ENCODE results near the gene ZNF76. TPM values are rescaled to one million over a fixed set of nuclear protein-coding genes. Genes with fewer than 3 reads are reported as not detected.
"Not testable (repeated sequence)": the region's sequence is repeated elsewhere in the genome, so short reads cannot be mapped to it uniquely, and the experiment has no call there.

ZNF76 gene
- total RNA-seq, 2 experiments from 2014 or later: 25.7 to 26.1 TPM

- no peaks in the 10 kb centered on the region for H3K9me3 Mint-ChIP-seq
- H3K27ac Mint-ChIP-seq: peak overlapping the region; percentile 96
These were observed 37.5 kb downstream of the ZNF76 start for GRCh38 chr6:35296931-35297600.

DNA sequence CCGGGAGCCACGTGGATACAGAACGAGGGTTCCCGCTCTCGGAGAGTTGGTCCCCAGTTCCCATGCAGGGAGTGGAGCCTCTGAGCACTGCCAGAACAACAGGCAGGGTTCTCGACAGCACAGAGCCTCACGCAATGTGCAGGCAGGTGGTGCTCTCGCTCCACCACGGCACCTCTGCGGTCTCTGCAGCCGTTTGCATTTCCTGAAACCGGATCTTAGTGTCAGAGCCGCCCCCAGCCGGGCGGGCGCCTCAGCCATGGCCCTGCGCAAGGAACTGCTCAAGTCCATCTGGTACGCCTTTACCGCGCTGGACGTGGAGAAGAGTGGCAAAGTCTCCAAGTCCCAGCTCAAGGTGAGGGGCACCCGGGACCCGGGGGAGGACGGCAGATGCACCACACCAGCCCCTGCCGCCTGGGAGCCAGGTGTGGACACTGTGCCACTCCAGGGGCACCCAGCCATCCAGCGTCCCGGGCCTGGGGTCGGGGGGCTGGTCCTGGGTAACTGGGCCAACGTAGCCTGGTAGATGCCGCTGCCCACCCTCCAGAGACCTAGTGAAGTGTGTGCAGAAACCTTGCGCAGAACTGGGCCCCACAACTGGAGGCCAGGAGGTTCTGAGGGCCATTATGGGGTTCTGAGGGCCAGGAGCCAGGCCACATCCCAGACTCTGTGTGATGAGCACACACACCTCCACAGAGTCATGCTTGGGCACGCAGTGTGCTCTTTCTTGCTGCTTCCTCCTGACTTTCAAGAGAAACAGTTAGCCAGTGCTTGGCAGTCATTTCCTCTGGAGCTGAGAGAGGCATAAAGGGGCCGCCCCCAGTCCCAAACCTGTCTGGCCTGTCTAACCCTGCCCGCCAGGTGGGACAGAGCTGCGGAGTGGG is 38.3 kb downstream of the ZNF76 start, which contains the start of gene DEF6:
TSS of gene DEF6 (plus strand) at position 218 of the 881 bp plus-strand sequence. CDS start at position 257, 39 bp downstream.
- peak within 1 kb of the TSS; percentile 91 for H3K4me3 Mint-ChIP-seq
- H3K27ac Mint-ChIP-seq: peak within 1 kb of the TSS; percentile 96
- H3K4me1 Mint-ChIP-seq: peaks cover 48% of the 10 kb centered on the region
- H3K9me3 Mint-ChIP-seq: no peaks in the 10 kb centered on the region
- peaks cover 33% of the 10 kb centered on the region for H3K36me3 Mint-ChIP-seq
- H3K27me3 Mint-ChIP-seq: no peaks in the 10 kb centered on the region
- peak; percentile 89 for DNase-seq

More at GRCh38 chr6:35296931-35297600, 37.5 kb downstream of the ZNF76 start:
- peaks cover 40% of the 10 kb centered on the region for H3K4me1 Mint-ChIP-seq
- H3K36me3 Mint-ChIP-seq: peaks cover 33% of the 10 kb centered on the region
- no peaks in the 10 kb centered on the region for H3K27me3 Mint-ChIP-seq
- no peak for DNase-seq
- peak overlapping the region; percentile 91 for H3K4me3 Mint-ChIP-seq

GRCh38 chr6:35298625-35299140 is 39.1 kb downstream of the ZNF76 start:
- Mint-ChIP-seq H3K27me3 (no peaks in the 10 kb centered on the region), H3K4me3 (peak overlapping the region; percentile 91), H3K9me3 (no peaks in the 10 kb centered on the region), H3K36me3 (peaks cover 38% of the 10 kb centered on the region), H3K27ac (peak overlapping the region; percentile 96), H3K4me1 (peaks cover 56% of the 10 kb centered on the region)
- no peak for DNase-seq

DNA sequence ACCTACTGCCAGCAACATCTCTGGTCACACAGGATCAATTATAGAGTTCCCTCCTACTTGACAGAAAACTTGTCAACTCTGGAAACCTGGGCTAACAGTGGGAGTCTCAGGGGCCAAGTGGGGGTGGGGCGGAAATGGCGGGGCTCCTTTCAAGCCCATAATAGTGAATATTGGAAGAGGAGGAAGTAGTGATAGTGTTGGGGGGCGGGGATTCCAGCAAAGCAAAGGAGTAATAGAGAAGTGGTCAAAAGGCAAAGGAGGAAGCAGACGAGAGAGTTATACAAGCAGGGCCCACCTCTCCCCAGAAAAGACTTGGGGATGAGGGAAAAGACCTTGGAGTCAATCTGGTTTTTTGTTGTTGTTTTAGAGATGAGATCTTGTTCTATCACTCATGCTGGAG is 40.1 kb downstream of the ZNF76 start:
- H3K4me1 Mint-ChIP-seq: peaks cover 65% of the 10 kb centered on the region
- DNase-seq: no peak

GRCh38 chr6:35300848-35301247 is 41.3 kb downstream of the ZNF76 start:
- H3K36me3 Mint-ChIP-seq: peaks cover 38% of the 10 kb centered on the region
- peak overlapping the region; percentile 96 for H3K27ac Mint-ChIP-seq
- DNase-seq: no peak
- no peaks in the 10 kb centered on the region for H3K27me3 Mint-ChIP-seq
- H3K4me1 Mint-ChIP-seq: peaks cover 67% of the 10 kb centered on the region
- H3K4me3 Mint-ChIP-seq: peak overlapping the region; percentile 91
- no peaks in the 10 kb centered on the region for H3K9me3 Mint-ChIP-seq

More for the DNA sequence above, 40.1 kb downstream of the ZNF76 start:
- Mint-ChIP-seq H3K27me3 (no peaks in the 10 kb centered on the region), H3K36me3 (peaks cover 41% of the 10 kb centered on the region), H3K9me3 (no peaks in the 10 kb centered on the region), H3K27ac (peak overlapping the region; percentile 96), H3K4me3 (peak overlapping the region; percentile 91)

GRCh38 chr6:35302604-35303241 is 43.2 kb downstream of the ZNF76 start:
- H3K36me3 Mint-ChIP-seq: peaks cover 47% of the 10 kb centered on the region
- H3K4me3 Mint-ChIP-seq: peak overlapping the region; percentile 81
- H3K27me3 Mint-ChIP-seq: no peaks in the 10 kb centered on the region
- peak overlapping the region; percentile 96 for H3K27ac Mint-ChIP-seq
- H3K9me3 Mint-ChIP-seq: no peaks in the 10 kb centered on the region
- H3K4me1 Mint-ChIP-seq: peaks cover 70% of the 10 kb centered on the region
- peak; percentile 91 for DNase-seq

- peaks cover 71% of the 10 kb centered on the region for H3K4me1 Mint-ChIP-seq
- H3K27me3 Mint-ChIP-seq: no peaks in the 10 kb centered on the region
- DNase-seq: no peak
- H3K9me3 Mint-ChIP-seq: no peaks in the 10 kb centered on the region
- peak overlapping the region; percentile 96 for H3K27ac Mint-ChIP-seq
- peaks cover 46% of the 10 kb centered on the region for H3K36me3 Mint-ChIP-seq
- peak overlapping the region; percentile 81 for H3K4me3 Mint-ChIP-seq
These were observed 44.8 kb downstream of the ZNF76 start for GRCh38 chr6:35304299-35304698.

DNA sequence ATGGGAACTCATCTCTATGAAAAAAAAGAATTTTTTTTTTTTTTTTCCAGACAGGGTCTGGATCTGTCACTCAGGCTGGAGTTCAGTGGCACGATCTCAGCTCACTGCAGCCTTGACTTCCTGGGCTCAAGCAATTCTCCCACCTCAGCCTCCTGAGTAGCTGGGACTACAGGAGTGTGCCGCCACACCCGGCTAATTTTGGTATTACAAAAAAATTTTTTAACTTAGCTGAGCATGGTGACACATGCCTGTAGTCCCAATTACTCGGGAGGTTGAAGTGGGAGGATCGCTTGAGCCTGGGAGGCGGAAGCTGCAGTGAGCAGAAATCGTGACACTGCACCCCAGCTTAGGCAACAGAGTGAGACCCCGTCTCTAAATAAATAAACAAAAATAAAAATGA is 45.6 kb downstream of the ZNF76 start:
- no peak overlapping the region for H3K27ac Mint-ChIP-seq
- no peaks in the 10 kb centered on the region for H3K9me3 Mint-ChIP-seq
- H3K27me3 Mint-ChIP-seq: no peaks in the 10 kb centered on the region
- DNase-seq: no peak
- H3K36me3 Mint-ChIP-seq: peaks cover 48% of the 10 kb centered on the region
- peaks cover 71% of the 10 kb centered on the region for H3K4me1 Mint-ChIP-seq
- H3K4me3 Mint-ChIP-seq: no peak overlapping the region

- Mint-ChIP-seq H3K4me1 (peaks cover 75% of the 10 kb centered on the region), H3K36me3 (peaks cover 46% of the 10 kb centered on the region), H3K27ac (peak overlapping the region; percentile 39)
- not testable (repeated sequence) for H3K4me3 Mint-ChIP-seq, H3K9me3 Mint-ChIP-seq, H3K27me3 Mint-ChIP-seq, DNase-seq
These were observed 47.6 kb downstream of the ZNF76 start for GRCh38 chr6:35307138-35307537.

DNA sequence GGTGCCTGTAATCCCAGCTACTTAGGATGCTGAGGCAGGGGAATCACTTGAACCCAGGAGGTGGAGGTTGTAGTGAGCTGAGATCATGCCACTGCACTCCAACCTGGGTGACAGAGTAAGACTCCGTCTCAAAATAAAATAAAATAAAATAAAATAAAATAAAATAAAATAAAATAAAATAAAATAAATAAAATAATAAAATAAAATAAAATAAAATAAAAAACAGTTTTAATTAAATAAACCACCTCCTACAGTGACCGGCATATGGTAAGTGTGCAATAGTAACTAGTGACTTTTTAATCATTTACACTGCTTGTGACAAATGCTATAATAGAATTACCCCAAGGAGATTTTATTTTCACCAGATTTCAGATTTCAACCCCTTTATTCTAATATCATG is 49.0 kb downstream of the ZNF76 start:
- DNase-seq, H3K27me3 Mint-ChIP-seq, H3K4me3 Mint-ChIP-seq, H3K27ac Mint-ChIP-seq, H3K9me3 Mint-ChIP-seq: not testable (repeated sequence)
- peaks cover 72% of the 10 kb centered on the region for H3K4me1 Mint-ChIP-seq
- peaks cover 51% of the 10 kb centered on the region for H3K36me3 Mint-ChIP-seq

DNA sequence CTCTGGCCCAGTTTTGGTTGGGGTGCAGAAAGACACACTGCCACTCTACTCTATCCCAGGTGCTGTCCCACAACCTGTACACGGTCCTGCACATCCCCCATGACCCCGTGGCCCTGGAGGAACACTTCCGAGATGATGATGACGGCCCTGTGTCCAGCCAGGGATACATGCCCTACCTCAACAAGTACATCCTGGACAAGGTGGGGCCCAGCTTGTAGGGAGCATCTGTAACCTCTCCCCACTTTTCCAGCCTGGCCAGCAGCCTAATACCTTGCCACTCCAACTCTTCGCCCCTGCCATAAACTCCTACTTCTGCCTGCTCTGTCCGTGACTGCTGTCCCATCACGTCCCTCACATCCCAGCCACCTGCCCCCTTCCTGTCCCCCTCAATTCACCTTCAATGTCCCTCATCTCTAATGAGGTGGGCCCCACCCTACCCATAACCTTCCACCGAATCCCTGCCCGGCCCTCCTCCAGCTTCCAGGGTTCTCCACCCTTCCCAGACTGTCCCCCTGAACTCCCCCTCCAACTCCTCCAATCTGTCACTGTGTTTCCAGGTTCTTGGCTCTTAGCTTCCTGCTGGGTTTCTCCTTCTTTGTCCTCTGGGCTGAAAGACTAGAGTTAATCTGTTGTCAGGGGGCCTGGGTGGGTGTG is 50.2 kb downstream of the ZNF76 start:
- DNase-seq: no peak
- Mint-ChIP-seq H3K27me3 (no peaks in the 10 kb centered on the region), H3K36me3 (peaks cover 51% of the 10 kb centered on the region), H3K4me3 (peak overlapping the region; percentile 47), H3K9me3 (no peaks in the 10 kb centered on the region), H3K27ac (peak overlapping the region; percentile 95), H3K4me1 (peaks cover 72% of the 10 kb centered on the region)

GRCh38 chr6:35310265-35310831 is 50.8 kb downstream of the ZNF76 start:
- peak overlapping the region; percentile 47 for H3K4me3 Mint-ChIP-seq
- no peaks in the 10 kb centered on the region for H3K9me3 Mint-ChIP-seq
- peaks cover 77% of the 10 kb centered on the region for H3K4me1 Mint-ChIP-seq
- no peak for DNase-seq
- H3K36me3 Mint-ChIP-seq: peaks cover 56% of the 10 kb centered on the region
- no peaks in the 10 kb centered on the region for H3K27me3 Mint-ChIP-seq
- H3K27ac Mint-ChIP-seq: peak overlapping the region; percentile 95

GRCh38 chr6:35311390-35312075 is 52.0 kb downstream of the ZNF76 start:
- H3K9me3 Mint-ChIP-seq: no peaks in the 10 kb centered on the region
- peaks cover 65% of the 10 kb centered on the region for H3K36me3 Mint-ChIP-seq
- H3K27me3 Mint-ChIP-seq: no peaks in the 10 kb centered on the region
- peak overlapping the region; percentile 60 for H3K4me3 Mint-ChIP-seq
- H3K4me1 Mint-ChIP-seq: peaks cover 82% of the 10 kb centered on the region
- peak; percentile 37 for DNase-seq
- H3K27ac Mint-ChIP-seq: peak overlapping the region; percentile 95

Measured in activated naive CD8-positive, alpha-beta T cell treated with anti-CD3 and anti-CD28 coated beads for 36 hours (primary cell).